ENCODE results near the gene SLC6A15. TPM values are rescaled to one million over a fixed set of nuclear protein-coding genes. Genes with fewer than 3 reads are reported as not detected.

SLC6A15 gene
- total and polyA plus RNA-seq, 11 donors = not detected

DNA sequence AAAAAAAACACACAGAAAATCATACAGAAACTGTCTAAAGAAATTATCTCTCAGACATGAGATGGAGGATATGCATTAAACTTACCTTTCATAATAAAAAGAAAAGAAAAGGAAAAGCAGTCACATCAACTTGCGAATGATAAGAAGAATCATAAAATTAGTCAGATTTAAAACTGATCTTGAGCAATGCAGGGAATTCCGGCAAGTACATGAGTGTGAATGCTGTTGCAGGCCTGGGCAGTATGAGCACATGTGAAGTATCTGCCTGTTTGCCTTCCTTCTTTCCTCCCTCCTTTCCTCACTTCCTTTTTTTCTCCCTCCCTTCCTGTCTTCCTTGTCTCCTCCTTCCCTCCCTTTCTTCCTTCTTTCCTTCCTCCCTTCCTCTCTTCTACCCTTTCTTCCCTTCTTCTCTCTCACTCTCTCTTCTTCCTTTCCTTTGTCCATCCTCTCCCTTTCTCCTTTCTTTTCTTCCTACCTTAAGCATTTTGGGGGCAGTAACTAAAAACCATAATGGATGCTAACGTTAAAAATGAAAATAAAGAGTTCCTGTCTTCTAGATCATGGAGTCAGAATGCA is 38.5 kb upstream of the SLC6A15 start:
- intact Hi-C loops (cut with DNase I) = no loop called here
- WGBS, 4 donors = 71 to 81% (median 78%) methylated on average over 3 of the region's 3 CpGs
- H3K27me3 ChIP-seq = no peaks in the 10 kb centered on the region
- no peaks in the 10 kb centered on the region for H3K36me3 ChIP-seq
- no peak for DNase-seq
- H3K9me3 ChIP-seq = no peaks in the 10 kb centered on the region
- no peaks in the 10 kb centered on the region for H3K4me1 ChIP-seq
- ATAC-seq = no peak
- H3K4me3 ChIP-seq = no peak overlapping the region
- TF ChIP-seq POLR2A (IDR thresholded peaks at IDR 0.05) = no peak
- TF ChIP-seq, protein P1, sequence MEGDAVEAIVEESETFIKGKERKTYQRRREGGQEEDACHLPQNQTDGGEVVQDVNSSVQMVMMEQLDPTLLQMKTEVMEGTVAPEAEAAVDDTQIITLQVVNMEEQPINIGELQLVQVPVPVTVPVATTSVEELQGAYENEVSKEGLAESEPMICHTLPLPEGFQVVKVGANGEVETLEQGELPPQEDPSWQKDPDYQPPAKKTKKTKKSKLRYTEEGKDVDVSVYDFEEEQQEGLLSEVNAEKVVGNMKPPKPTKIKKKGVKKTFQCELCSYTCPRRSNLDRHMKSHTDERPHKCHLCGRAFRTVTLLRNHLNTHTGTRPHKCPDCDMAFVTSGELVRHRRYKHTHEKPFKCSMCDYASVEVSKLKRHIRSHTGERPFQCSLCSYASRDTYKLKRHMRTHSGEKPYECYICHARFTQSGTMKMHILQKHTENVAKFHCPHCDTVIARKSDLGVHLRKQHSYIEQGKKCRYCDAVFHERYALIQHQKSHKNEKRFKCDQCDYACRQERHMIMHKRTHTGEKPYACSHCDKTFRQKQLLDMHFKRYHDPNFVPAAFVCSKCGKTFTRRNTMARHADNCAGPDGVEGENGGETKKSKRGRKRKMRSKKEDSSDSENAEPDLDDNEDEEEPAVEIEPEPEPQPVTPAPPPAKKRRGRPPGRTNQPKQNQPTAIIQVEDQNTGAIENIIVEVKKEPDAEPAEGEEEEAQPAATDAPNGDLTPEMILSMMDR (IDR thresholded peaks at IDR 0.05) = no peak
- H3K27ac ChIP-seq = no peak overlapping the region

DNA sequence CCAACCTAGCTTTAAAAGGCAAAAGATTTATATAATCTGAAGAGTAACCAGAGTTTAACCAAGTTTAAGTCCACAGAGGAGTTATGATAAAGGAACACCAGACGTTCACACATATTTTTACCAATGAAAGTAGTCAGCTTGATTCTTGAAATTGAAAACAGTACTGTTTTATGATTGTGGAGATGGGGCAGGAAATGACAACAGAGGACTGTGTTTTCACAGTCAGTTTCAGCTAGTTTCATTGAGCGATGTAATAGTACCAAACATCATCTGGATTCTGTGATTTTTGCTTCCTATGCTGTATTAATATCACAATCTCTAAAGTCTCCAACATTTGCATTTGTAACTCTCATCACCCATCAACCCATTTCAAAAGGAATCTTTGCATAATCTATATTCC is 34.2 kb upstream of the SLC6A15 start:
- no peak for ATAC-seq
- TF ChIP-seq, protein P1 (IDR thresholded peaks at IDR 0.05) = no peak
- no peak for TF ChIP-seq POLR2A (IDR thresholded peaks at IDR 0.05)
- Histone ChIP-seq H3K4me1 (no peaks in the 10 kb centered on the region), H3K27me3 (no peaks in the 10 kb centered on the region), H3K4me3 (no peak overlapping the region), H3K27ac (no peak overlapping the region), H3K9me3 (no peaks in the 10 kb centered on the region), H3K36me3 (no peaks in the 10 kb centered on the region)
- intact Hi-C loops (cut with DNase I) = no loop called here
- WGBS, 4 donors = 52 to 64% (median 59%) methylated on average over 2 of the region's 2 CpGs
- DNase-seq = no peak

GRCh38 chr12:84937415-84937814 is 24.8 kb upstream of the SLC6A15 start:
- no peak for DNase-seq
- intact Hi-C loops (cut with DNase I) = no loop called here

DNA sequence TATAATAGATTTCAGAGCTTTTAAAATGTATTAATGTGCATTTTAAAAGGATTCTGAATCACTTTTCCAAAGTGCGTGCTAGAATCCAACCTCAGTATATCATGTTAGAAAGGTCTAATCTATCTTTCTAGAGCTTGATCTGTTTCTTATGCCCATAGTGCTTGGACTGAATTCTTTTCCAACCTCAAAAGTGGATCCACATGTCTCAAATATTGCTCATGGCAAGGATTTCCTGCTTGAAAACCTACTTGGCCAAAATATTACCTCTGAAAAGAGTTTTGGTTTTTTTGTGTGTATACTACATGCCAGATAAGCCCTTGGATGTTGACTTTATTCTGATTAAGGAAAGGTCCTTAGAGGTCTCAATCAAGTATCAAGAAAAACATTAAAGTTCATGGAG is 16.9 kb upstream of the SLC6A15 start:
- Histone ChIP-seq H3K9me3 (peaks cover 0 to 5% (median 0%) of the 10 kb centered on the region in 12 donors), H3K4me3 (no peak overlapping the region), H3K4me1 (no peaks in the 10 kb centered on the region), H3K27ac (no peak overlapping the region), H3K27me3 (peaks cover 0 to 14% (median 0%) of the 10 kb centered on the region in 9 donors), H3K36me3 (no peaks in the 10 kb centered on the region)
- ATAC-seq (no peak), DNase-seq (no peak)
- 91 to 98% (median 93%) methylated on average over 1 of the region's 1 CpG for WGBS, 4 donors
- TF ChIP-seq POLR2A (IDR thresholded peaks at IDR 0.05) = no peak
- TF ChIP-seq, protein P1 (IDR thresholded peaks at IDR 0.05) = no peak
- intact Hi-C loops (cut with DNase I) = no loop called here

More at GRCh38 chr12:84937415-84937814, 24.8 kb upstream of the SLC6A15 start:
- no peak for TF ChIP-seq POLR2A (IDR thresholded peaks at IDR 0.05)
- TF ChIP-seq, protein P1 (IDR thresholded peaks at IDR 0.05) = no peak
- Histone ChIP-seq H3K36me3 (no peaks in the 10 kb centered on the region), H3K4me3 (no peak overlapping the region), H3K27ac (no peak overlapping the region), H3K27me3 (peaks cover 0 to 4% (median 0%) of the 10 kb centered on the region in 9 donors), H3K4me1 (no peaks in the 10 kb centered on the region), H3K9me3 (peaks cover 0 to 5% (median 0%) of the 10 kb centered on the region in 12 donors)
- ATAC-seq = no peak
- 48 to 64% (median 61%) methylated on average over 3 of the region's 3 CpGs for WGBS, 4 donors

Data from heart left ventricle (tissue), 16 donors.